ENCODE results near the gene ZNRF1.

Gene ZNRF1

DNA sequence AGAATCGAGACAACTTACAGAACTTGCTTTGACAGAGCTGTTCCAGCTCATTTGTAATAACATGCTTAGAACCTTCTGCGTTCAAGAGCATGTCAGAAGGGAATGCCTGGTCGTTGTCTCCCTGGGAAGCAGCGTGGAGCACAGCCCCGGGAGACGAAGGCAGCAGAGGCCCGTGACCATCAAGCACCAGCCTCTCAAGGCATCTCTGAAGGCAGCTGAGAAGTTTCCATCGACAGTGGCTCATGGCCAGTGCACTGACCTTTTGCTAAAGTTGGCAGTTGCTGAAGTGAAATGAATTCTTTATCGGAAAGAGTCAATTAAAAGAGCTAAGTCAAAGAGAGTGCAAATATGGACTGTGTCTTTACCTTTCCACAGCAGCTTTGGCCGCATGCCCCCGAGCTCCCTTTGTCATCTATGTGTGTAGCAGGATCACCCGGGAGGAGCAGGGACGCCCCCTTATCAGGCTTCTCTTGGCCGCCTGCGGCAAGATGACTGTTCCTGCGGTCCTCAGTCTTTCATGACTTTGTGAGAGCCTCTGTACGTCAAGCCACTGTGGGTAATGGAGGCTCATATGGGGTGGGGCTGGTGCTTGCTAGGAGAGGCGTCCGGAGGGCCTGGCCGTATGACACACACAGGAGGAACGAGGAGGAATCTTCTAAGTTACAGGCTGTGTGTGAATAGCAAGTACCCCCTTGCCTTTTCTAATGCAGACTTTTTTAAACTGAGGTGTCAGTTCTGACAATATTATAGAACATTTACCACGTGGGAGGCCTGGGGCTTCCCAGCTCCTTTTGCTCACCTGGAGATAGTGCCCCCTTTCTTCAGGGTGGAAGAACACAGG lies 63.5 kb downstream of the ZNRF1 start:
- no peak for TF ChIP-seq CTCF (IDR thresholded peaks at IDR 0.05; ENCODE audit: extremely low read depth, missing control alignments)
- no peak for DNase-seq (ENCODE audit: low spot score)

GRCh38 chr16:75062976-75063346 lies 64.1 kb downstream of the ZNRF1 start:
- TF ChIP-seq CTCF (IDR thresholded peaks at IDR 0.05; ENCODE audit: extremely low read depth, missing control alignments), result no peak
- DNase-seq (ENCODE audit: low spot score), result no peak

DNA sequence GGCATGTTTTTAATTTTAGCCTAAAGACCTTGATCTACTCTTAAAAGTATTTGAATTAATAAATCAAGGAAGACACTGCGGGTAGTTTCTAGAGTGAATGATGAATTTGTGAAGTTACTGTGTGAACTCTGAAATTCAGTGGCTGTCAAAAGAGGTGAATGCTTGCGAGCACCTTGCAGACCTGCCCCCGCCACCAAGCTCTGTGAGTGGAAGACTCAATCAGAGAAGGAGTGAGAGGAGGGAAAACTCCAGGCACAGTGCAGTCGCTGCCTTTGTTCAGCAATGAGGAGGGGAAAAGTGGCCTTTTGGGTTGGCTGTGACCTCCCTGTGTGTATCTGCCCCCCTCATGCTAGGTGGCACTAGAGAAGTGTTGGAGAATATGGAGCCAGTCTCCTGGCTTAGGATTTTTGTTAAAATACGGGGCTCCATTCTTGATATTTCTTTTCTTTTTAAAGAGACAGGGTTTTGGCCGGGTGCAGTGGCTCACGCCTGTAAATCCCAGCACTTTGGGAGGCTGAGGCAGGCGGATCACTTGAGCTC lies 64.8 kb downstream of the ZNRF1 start:
- no peak for TF ChIP-seq CTCF (IDR thresholded peaks at IDR 0.05; ENCODE audit: extremely low read depth, missing control alignments)
- DNase-seq (ENCODE audit: low spot score), result no peak

GRCh38 chr16:75064403-75065148 lies 65.8 kb downstream of the ZNRF1 start:
- DNase-seq (ENCODE audit: low spot score), result no peak
- no peak for TF ChIP-seq CTCF (IDR thresholded peaks at IDR 0.05; ENCODE audit: extremely low read depth, missing control alignments)

DNA sequence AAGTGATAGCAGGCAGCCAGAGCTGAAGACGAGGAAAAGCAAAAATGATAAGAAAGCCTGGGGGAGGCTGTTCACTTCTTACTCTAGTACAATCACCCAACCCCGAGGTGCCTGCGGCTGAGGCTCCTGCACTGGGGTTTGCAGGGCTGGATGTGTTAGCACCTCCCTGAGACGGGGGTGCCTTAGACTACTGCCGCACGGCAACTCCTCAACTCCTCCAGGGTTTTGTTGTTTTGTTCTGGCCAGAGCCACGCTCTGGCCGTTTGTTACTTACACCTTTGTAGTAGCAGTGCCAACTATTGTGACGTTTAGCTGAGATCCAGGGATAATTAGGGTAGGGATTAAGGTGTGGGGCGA lies 66.3 kb downstream of the ZNRF1 start:
- no peak for DNase-seq (ENCODE audit: low spot score)
- TF ChIP-seq CTCF (IDR thresholded peaks at IDR 0.05; ENCODE audit: extremely low read depth, missing control alignments), result no peak

- no peak for DNase-seq (ENCODE audit: low spot score)
- TF ChIP-seq CTCF (IDR thresholded peaks at IDR 0.05; ENCODE audit: extremely low read depth, missing control alignments), result no peak
Measured at GRCh38 chr16:75065521-75066149, 66.8 kb downstream of the ZNRF1 start.

All from GM20000 (cell line).